GM21367 (cell line): ENCODE measurements around the gene MAP3K6.
"Not testable (repeated sequence)": the region's sequence is repeated elsewhere in the genome, so short reads cannot be mapped to it uniquely, and the experiment has no call there.

Experiments used
- ATAC-seq: cut with Tn5 transposase; IDR thresholded peaks from one replicate; pipeline ENCODE4 v1.9.1; 2021; ENCODE audit not compliant: unreplicated experiment

MAP3K6 gene

DNA sequence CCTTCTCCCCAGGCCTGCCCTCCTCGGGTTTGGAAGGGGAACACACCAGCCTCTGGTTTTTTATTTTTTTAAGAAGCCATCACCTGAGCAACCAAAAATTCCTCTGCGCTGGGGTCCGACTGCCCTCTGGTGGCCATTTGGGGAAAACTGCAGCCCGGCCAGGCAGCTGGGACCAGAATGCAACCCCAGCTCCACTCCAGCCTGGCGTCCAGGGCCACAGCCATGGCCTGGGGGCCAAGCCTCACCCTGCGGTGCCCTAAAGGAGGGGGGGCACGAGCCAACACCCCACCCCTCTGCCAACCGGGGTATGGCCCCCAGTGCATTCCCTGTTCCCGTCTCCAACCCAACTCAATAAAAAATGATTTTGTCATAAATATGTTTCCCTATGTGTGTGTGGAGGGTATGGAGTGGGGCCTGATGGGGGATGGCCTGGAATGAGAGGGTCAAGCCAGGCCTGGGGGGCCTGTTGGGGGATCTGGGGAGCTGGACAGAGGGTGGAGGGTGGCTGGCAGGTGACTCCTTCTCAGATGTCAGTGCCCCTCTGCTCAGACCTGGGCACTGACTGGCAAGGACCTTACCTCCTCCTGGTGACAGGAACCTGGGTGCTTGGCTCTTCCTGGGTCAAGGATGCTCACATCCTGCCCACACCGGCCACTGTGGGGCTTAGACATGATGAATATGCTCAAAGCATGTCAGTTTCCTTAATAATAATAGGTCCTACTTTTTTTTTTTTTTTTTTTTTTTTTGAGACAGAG is 28.9 kb upstream of the MAP3K6 start:
- no peak for ATAC-seq

GRCh38 chr1:27394925-27395324 is 28.2 kb upstream of the MAP3K6 start:
- ATAC-seq, result no peak

DNA sequence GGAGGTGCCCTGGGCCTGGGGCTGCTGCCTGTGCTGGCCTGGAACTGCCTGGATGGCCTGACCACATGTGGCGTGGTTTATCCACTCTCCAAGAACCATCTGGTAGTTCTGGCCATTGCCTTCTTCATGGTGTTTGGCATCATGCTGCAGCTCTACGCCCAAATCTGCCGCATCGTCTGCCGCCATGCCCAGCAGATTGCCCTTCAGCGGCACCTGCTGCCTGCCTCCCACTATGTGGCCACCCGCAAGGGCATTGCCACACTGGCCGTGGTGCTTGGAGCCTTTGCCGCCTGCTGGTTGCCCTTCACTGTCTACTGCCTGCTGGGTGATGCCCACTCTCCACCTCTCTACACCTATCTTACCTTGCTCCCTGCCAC is 27.5 kb upstream of the MAP3K6 start:
- ATAC-seq, result no peak

DNA sequence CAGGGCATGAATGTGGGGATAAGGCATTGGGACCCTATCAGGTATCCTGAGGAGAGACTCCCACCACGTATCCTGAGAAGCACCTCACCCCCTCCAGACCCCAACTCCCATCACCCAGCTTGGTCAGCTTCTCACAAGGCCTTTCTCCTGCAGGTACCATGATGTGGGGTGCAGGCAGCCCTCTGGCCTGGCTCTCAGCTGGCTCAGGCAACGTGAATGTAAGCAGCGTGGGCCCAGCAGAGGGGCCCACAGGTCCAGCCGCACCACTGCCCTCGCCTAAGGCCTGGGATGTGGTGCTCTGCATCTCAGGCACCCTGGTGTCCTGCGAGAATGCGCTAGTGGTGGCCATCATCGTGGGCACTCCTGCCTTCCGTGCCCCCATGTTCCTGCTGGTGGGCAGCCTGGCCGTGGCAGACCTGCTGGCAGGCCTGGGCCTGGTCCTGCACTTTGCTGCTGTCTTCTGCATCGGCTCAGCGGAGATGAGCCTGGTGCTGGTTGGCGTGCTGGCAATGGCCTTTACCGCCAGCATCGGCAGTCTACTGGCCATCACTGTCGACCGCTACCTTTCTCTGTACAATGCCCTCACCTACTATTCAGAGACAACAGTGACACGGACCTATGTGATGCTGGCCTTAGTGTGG is 27.0 kb upstream of the MAP3K6 start:
- ATAC-seq, result no peak

DNA sequence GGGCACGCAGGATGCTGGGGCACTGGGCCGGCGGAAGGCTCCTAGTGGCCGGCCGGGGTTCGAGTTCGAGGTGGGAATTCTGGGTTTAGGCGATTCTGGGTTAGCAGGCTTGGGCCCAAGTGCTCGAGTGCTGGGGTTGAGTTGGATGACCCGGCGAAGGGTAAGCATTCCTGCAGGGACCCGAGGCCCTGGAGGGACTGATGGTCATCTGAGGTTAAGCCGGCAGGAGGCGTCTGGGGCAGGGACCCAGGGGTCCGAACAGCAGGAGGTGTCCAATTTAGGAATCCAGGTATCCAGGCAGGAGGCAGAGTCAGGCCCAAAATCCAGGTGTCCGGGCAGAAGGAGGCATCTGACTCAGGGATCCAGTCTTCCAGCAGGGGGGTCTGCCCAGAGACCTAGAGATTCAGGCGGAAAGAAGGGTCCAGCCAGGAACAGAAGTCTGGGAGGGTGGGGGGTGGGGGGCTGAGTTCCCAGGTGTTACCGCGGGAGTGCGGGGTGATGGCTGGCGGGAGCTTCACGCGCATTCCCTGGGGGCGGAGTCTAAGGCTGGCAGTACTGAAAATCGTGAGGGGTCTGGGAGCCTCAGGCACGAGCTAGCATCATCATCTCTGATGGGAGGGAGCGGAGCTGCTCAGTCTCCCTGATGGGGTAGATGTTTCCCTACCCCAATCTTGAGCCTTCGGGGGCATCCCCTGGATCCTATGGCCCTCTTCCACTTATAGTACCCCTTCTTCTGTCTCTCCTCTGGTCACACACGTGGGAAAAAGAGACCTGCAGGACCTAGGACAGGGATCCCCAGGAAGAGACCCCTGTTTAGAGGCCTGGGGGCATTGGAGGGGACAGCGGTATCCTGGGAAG is 26.2 kb upstream of the MAP3K6 start:
- no peak for ATAC-seq

DNA sequence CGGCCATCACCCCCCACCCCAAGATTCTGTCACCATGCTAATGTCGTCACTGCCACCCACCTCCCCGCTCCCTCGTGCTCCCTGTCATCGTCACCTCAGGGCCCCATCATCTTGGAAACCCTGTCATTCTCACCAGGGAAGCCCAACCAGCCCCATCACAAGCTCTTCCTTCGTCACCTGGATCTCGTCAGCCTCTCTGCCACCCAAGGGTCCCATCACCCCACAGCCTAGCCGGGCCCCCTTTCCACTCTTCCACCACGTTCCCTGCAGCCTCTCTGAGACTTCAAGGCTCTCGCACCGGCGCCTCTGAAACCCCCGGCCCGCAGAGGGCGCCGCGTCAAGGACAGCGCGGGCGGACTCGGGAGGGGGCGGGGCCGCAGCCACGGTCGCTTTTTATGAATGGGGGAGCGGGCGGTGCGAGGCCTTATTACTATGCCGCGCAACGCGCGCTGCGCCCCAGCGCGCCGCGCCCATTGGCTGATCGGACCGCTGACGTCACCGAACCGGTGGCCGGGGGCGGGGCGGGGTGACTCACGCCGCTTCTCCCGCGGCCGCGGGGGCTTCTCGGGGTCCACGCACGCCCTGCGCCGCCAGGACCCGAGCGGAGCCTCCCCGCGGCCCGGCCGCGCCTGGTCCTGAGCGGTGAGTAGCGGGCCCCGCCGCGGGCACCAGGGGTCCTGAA is 25.5 kb upstream of the MAP3K6 start, which contains the start of gene GPR3:
GPR3 (plus strand) TSS at position 527 of the 682 bp plus-strand sequence. CDS start 1,177 bp downstream, outside the sequence.
- no peak for ATAC-seq

DNA sequence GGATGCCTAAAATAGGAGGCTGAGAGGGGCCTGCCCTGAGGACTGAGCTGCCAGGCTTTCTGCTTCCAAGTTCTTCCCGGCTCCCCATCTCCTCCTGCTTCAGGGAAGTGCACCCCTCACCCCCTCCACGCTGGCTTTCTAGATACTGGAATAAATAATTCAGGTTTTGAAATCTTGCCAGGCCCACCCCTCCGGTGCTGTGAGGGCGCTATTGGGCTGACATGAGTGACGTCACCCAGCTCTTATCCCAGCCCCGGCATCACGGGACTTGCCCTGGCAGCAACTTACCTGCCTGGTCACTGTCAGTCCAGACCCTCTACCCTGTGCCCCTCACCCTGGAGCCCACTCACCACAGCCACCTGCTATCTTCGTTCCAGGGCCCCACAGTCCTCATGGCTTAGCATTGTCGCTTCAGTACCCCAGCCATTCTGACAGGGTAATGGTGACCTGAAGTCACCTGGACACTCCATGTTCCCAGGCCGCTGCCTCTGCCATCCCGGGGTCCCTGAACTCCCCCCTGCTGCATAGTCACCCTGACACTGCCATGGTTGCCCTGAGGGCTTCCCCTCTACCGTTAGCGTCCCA is 24.8 kb upstream of the MAP3K6 start:
- no peak for ATAC-seq

DNA sequence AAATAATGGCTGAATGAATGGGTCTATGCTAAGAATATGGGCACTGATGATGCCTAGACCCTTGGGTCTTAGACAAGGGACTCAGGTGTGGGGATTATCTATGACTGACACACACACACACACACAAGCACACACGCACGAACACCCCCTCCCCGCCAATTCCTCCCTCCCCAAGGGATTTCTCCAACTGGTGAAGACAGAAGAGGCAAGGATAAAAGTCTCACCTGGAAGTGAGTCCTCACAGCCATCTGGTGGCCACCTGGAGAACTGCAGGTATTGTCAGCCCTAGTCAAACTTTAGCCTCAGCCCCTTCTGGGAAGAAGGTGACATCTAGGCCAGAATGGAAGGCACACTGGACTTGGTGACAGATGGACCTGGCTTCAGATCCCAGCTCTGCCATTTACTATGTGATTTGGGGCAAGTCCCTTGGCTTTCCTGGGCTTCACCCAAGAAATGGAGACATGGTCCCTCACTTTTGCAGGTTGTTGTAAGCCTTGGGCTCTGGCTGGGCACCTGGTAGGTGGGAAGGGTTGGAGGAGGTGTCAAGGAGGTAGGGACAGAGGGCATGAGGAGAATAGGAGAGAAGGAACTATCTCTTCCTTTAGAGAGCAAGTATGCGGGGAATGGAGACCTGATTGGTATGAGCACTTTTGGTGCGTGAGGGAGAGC is 21.7 kb upstream of the MAP3K6 start:
- no peak for ATAC-seq

DNA sequence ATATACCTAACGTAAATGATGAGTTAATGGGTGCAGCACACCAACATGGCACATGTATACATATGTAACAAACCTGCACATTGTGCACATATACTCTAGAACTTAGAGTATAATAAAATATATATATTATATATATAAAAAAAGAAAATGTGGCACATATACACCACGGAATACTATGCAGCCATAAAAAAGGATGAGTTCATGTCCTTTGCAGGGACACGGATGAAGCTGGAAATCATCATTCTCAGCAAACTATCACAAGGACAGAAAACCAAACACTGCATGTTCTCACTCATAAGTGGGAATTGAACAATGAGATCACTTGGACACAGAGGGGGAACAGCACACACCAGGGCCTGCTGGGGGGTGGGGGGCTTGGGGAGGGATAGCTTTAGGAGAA is 18.0 kb upstream of the MAP3K6 start:
- not testable (repeated sequence) for ATAC-seq

- ATAC-seq, result no peak
These were observed 16.9 kb upstream of the MAP3K6 start for GRCh38 chr1:27383661-27384060.

DNA sequence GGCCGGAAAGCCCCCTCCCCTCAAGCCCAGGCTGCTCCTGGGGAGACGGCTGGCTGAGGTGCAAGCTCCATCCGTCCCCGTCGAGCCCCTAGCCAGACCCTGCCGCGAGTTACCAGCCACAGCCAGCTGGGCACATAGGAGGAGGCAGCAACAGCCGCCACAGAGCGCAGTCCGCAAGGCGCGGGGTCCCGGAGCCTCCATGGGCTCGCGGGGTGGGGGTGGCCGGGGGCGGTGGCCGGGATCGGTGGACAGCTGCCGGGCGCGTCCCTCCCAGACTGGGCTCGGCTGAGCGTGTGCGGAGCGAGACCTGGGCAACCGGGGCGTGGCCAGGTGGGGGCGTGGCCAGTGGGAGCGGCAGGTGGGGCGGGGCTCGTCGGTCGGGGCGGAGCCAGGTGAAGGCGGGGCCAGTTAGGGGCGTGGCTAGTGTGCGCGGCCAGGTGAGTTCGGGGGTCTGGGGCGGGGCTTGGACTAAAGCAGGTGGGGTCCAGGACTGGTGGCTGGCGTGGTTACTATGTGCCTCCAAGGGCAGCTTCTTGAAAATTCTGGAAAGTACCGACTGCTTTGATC is 16.4 kb upstream of the MAP3K6 start, which contains the start of gene CD164L2:
CD164L2 (minus strand) TSS at position 295 of the 567 bp plus-strand sequence; CDS start at position 201, 94 bp downstream.
- ATAC-seq, result no peak

GRCh38 chr1:27381969-27382762 is 15.4 kb upstream of the MAP3K6 start:
- no peak for ATAC-seq

GRCh38 chr1:27380766-27381733 is 14.3 kb upstream of the MAP3K6 start:
- ATAC-seq, result no peak

- ATAC-seq, result no peak
These were observed 13.5 kb upstream of the MAP3K6 start for GRCh38 chr1:27380224-27380623.

GRCh38 chr1:27379564-27380122 is 12.9 kb upstream of the MAP3K6 start:
- ATAC-seq, result no peak

DNA sequence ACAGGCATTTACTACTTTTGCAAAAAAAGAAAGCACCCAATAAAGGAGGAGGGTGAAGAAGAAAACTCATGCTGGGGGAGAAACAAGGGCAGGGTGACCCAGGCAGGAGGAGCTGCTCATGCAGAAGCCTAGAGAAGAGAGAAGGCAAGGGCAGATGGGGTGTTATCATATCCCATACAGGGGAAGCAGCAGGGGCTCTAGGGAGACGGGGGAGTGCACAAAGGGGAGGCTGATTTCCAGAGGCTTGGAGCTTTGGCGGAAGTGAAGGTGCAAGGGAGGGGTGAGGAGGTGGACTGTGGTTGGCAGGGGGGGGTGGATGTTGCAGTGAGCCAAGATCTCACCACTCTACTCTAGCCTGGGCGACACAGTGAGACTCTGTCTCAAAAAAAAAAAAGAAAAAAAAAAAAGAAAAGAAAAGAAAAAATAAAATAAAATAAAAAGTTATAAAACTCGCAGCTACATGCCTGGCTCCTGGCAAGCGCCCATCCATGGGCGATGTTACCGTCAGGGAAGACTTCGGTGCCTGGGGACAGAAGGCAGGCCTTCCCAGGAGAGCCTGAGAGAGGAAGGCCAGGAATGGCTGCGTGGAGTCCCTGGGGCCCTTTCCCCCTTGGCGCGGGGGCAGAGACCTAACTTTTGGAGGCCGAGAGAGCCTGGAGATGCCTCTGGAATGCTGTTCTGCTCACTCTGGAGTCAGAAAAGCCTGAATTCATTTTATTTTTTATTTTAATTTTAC is 11.2 kb upstream of the MAP3K6 start:
- ATAC-seq, result no peak
